Thyroid gland (tissue), 4 donors: Measurements from ENCODE around the gene PGBD5. TPM values are rescaled to one million over a fixed set of nuclear protein-coding genes. Genes with fewer than 3 reads are reported as not detected.

Experiments
- DNase-seq, 2 donors: peaks; one replicate each; pipeline ENCODE4 v3.0.0-alpha.2; 2019
- H3K27ac ChIP-seq, 3 donors: fragments of 200-600 bp; sonication (generic); 1 replicate in 2 of 3; 2 replicates in 1 of 3; pipeline ENCODE4 v1.5.1; 2016 to 2019; ENCODE audit warnings: mild to moderate bottlenecking in 1 of 3, moderate library complexity in 1 of 3
- H3K27me3 ChIP-seq: fragments of 200-600 bp; sonication (generic); one replicate; pipeline ENCODE4 v1.5.1; 2019
- H3K36me3 ChIP-seq, 2 donors: fragments of 200-600 bp; sonication (generic); one replicate each; pipeline ENCODE4 v1.5.1; 2016 to 2019
- H3K4me1 ChIP-seq, 2 donors: fragments of 200-600 bp; sonication (generic); one replicate each; pipeline ENCODE4 v1.5.1; 2017 to 2019
- H3K4me3 ChIP-seq, 3 donors: fragments of 200-600 bp; sonication (generic); replicated peaks in 1 of 3; 1 replicate in 2 of 3; 2 replicates in 1 of 3; pipeline ENCODE4 v1.5.1; 2016; ENCODE audit warnings: mild to moderate bottlenecking in 1 of 3
- H3K9me3 ChIP-seq: fragments of 200-600 bp; sonication (generic); one replicate; pipeline ENCODE4 v1.5.1; 2017
- CTCF ChIP-seq, 6 experiments: fragments of 200-600 bp in 3 of 6; fragments of 450-650 bp in 3 of 6; sonication (generic) in 3 of 6; IDR thresholded peaks; one replicate each; pipeline ENCODE4 v1.5.1; 2016 to 2019; ENCODE audit warnings: antibody characterized with exemption in 6 of 6, mild to moderate bottlenecking in 2 of 6, inconsistent platforms in 1 of 6, moderate library complexity in 1 of 6
- POLR2A ChIP-seq, 2 donors: fragments of 450-650 bp; IDR thresholded peaks; one replicate each; pipeline ENCODE4 v1.6.1; 2017; ENCODE audit warnings: antibody characterized with exemption in 2 of 2, mild to moderate bottlenecking in 2 of 2, moderate library complexity in 1 of 2
- WGBS, 2 donors: methylation state at CpG; one replicate each; pipeline ENCODE4 v1.1.5; 2017; 5-methylcytosine and 5-hydroxymethylcytosine counted together
- intact Hi-C: fragments of 100-400 bp; cut with DNase I; formaldehyde crosslinking; loops from one replicate; pipeline ENCODE4 v1.15.1; 2023
- total RNA-seq, 4 donors: library from RNA; depleted of rRNA; stranded (reverse); fragments of >200 nt; gene quantifications; one replicate each; pipeline ENCODE4 v1.2.3, GENCODE V29; 2016

Gene PGBD5
- total RNA-seq, 4 donors from 2014 or later, result 2.7 to 14.9 (median 6.4) TPM

GRCh38 chr1:230303822-230304221 lies 122.3 kb downstream of the PGBD5 start:
- no peak for TF ChIP-seq POLR2A (IDR thresholded peaks at IDR 0.05)
- TF ChIP-seq CTCF (IDR thresholded peaks at IDR 0.05), result no peak
- no peaks in the 10 kb centered on the region for H3K27me3 ChIP-seq
- no peak overlapping the region for H3K4me3 ChIP-seq
- H3K9me3 ChIP-seq, result no peaks in the 10 kb centered on the region
- H3K36me3 ChIP-seq, result no peaks in the 10 kb centered on the region
- no peaks in the 10 kb centered on the region for H3K4me1 ChIP-seq
- intact Hi-C loops, result no loop called here
- WGBS, 2 donors, result 63 to 76% methylated on average over 6 of the region's 6 CpGs
- H3K27ac ChIP-seq, result no peak overlapping the region
- DNase-seq, result no peak

- 90 to 93% methylated on average over 6 of the region's 6 CpGs for WGBS, 2 donors
- DNase-seq, result no peak
- no peaks in the 10 kb centered on the region for H3K9me3 ChIP-seq
- no peaks in the 10 kb centered on the region for H3K36me3 ChIP-seq
- TF ChIP-seq POLR2A (IDR thresholded peaks at IDR 0.05), result no peak
- no peaks in the 10 kb centered on the region for H3K4me1 ChIP-seq
- H3K4me3 ChIP-seq, result no peak overlapping the region
- H3K27me3 ChIP-seq, result no peaks in the 10 kb centered on the region
- H3K27ac ChIP-seq, result no peak overlapping the region
- intact Hi-C loops, result no loop called here
Measured at GRCh38 chr1:230303069-230303468, 123.1 kb downstream of the PGBD5 start.

GRCh38 chr1:230301822-230302221 lies 124.3 kb downstream of the PGBD5 start:
- Histone ChIP-seq H3K27me3 (no peaks in the 10 kb centered on the region), H3K9me3 (no peaks in the 10 kb centered on the region), H3K36me3 (no peaks in the 10 kb centered on the region), H3K4me1 (no peaks in the 10 kb centered on the region), H3K4me3 (no peak overlapping the region), H3K27ac (no peak overlapping the region)
- DNase-seq, result no peak
- 89 to 95% methylated on average over 4 to 6 of the region's 6 CpGs for WGBS, 2 donors
- intact Hi-C loops, result no loop called here
- no peak for TF ChIP-seq POLR2A (IDR thresholded peaks at IDR 0.05)
- TF ChIP-seq CTCF (IDR thresholded peaks at IDR 0.05), result no peak

GRCh38 chr1:230301322-230301721 lies 124.8 kb downstream of the PGBD5 start:
- intact Hi-C loops, result no loop called here
- no peak overlapping the region for H3K27ac ChIP-seq
- H3K4me1 ChIP-seq, result no peaks in the 10 kb centered on the region
- H3K4me3 ChIP-seq, result no peak overlapping the region
- H3K36me3 ChIP-seq, result no peaks in the 10 kb centered on the region
- no peak for DNase-seq
- WGBS, 2 donors, result 78 to 79% methylated on average over 8 of the region's 8 CpGs
- no peak for TF ChIP-seq POLR2A (IDR thresholded peaks at IDR 0.05)
- no peak for TF ChIP-seq CTCF (IDR thresholded peaks at IDR 0.05)
- no peaks in the 10 kb centered on the region for H3K27me3 ChIP-seq
- H3K9me3 ChIP-seq, result no peaks in the 10 kb centered on the region

- intact Hi-C loops, result no loop called here
- 87% methylated on average over 24 to 26 of the region's 26 CpGs for WGBS, 2 donors
- Histone ChIP-seq H3K9me3 (no peaks in the 10 kb centered on the region), H3K27me3 (no peaks in the 10 kb centered on the region), H3K4me1 (no peaks in the 10 kb centered on the region), H3K27ac (no peak overlapping the region), H3K4me3 (no peak overlapping the region), H3K36me3 (no peaks in the 10 kb centered on the region)
- DNase-seq, result no peak
- no peak for TF ChIP-seq POLR2A (IDR thresholded peaks at IDR 0.05)
- no peak for TF ChIP-seq CTCF (IDR thresholded peaks at IDR 0.05)
Measured at GRCh38 chr1:230300322-230301301, 125.5 kb downstream of the PGBD5 start.
